Measurements from ENCODE around the gene CYFIP1. TPM values are rescaled to one million over a fixed set of nuclear protein-coding genes. Genes with fewer than 3 reads are reported as not detected.

CYFIP1 gene
- total RNA-seq, 1 experiment from 2014 or later = 84.2 TPM

DNA sequence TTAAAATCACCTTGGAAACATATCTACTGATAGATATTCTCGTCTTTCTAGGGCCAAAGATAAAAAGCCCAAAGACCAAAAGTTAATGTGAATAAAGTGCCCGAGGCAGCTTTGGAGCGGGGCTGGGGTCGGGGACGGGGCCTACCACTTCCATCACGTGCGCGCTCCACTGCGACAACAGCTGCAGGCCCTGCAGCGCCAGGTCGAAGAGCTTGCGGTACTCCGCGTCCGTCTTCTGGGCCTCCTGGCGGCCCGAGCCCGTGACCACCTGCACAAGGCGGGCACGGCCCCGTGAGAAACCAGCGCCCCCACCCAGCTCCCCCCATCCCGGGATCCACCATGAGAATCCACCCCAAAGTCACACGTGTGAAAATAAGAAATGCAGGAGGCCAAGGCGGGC, 52.4 kb downstream of the CYFIP1 start:
- DNase-seq = peak; percentile 41
- no peak overlapping the region for H3K4me3 ChIP-seq (ENCODE audit: insufficient read depth, low read depth, low read length)
- H3K36me3 ChIP-seq (replicated peaks; ENCODE audit: control insufficient read depth, insufficient read depth, low read length) = peaks cover 9% of the 10 kb centered on the region
- H3K27me3 ChIP-seq (ENCODE audit: control insufficient read depth, insufficient read depth, low read length) = no peaks in the 10 kb centered on the region

DNA sequence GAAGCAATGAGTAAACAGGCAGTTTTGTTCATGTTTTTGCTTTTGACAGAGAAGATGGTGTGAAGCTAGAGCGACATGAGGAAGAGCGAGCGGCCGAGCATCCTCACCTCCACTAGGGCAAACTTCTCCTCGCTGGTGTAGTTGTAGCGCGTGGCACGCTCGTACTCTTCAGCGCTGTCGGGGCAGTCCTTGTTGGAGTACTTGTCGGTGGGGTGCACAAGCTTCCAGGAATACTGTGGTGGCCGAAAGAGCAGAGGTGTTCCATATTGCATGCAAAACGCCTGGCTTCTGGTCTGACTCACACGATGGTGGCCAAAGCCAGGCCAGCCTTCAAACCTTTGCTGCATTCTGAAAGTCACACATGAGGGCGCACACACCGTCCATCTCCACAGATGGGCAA, 54.3 kb downstream of the CYFIP1 start:
- Histone ChIP-seq H3K4me3 (ENCODE audit: insufficient read depth, low read depth, low read length) (no peak overlapping the region), H3K27me3 (ENCODE audit: control insufficient read depth, insufficient read depth, low read length) (no peaks in the 10 kb centered on the region), H3K36me3 (replicated peaks; ENCODE audit: control insufficient read depth, insufficient read depth, low read length) (peaks cover 6% of the 10 kb centered on the region)
- DNase-seq = no peak

DNA sequence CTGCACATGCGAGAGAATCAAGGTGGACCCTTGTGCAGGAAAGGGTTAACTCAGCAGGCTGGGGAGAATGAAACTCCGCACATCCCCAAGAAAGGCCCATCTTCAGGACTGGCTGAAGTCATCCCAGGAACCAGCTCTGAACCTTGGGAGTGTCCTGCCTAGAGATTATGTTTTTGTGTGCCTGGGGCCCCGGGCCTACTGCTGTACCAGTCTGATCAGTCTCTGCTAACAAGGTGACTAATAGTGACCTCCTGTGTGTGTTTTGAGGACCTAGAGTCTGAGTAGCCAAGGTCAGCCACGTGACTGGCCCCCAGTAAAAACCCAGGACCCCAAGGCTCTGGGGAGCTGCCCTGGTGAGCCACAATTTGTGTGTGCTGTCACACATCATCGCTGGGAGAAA, 58.2 kb downstream of the CYFIP1 start:
- DNase-seq = no peak
- H3K4me3 ChIP-seq (ENCODE audit: insufficient read depth, low read depth, low read length) = no peak overlapping the region
- no peaks in the 10 kb centered on the region for H3K27me3 ChIP-seq (ENCODE audit: control insufficient read depth, insufficient read depth, low read length)
- peaks cover 7% of the 10 kb centered on the region for H3K36me3 ChIP-seq (replicated peaks; ENCODE audit: control insufficient read depth, insufficient read depth, low read length)

DNA sequence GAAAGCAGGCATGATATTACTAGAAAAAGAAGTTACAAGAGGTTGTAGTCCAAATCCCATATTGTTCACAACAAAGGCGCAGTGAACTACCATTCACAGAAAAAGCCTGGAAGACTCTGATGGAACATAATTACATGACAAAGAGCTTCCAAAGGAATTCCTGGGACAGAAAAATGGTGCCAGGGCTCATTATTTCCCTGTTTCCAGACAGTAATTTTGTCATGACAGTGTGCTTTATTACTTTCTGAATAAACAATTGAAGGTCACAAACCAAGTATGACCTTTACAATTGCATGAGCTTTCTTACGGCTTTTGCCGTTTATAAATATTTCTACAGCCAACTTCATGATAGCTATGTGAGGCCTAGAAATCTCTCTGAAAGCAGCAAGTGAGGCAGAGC, 61.0 kb downstream of the CYFIP1 start:
- H3K36me3 ChIP-seq (replicated peaks; ENCODE audit: control insufficient read depth, insufficient read depth, low read length) = peaks cover 3% of the 10 kb centered on the region
- H3K27me3 ChIP-seq (ENCODE audit: control insufficient read depth, insufficient read depth, low read length) = no peaks in the 10 kb centered on the region
- DNase-seq = no peak
- no peak overlapping the region for H3K4me3 ChIP-seq (ENCODE audit: insufficient read depth, low read depth, low read length)

DNA sequence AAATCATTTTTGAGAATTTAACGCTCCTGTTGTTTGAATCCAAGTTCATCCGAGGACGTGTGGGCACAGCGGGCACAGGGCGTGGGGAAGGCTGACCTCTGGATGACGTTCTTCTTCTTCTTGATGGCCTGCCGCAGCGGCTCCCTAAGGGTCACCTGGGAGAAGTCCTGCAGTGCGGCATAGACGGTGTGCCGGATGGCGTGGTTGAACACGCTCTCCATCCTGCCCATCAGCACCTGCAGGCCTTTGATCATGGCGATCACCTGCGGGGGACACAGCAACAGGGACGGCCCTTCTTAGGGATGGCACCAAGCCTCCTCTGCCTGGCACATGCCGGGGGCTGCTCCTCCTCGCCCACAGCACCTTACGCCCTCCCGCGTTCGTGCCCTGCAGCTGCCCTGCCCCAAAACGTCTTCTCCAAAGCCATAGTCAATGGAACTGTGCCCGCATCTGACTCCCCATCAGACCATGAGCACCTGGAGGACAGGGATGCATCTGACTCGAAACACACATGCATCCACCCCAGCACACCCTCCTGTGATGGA, 61.5 kb downstream of the CYFIP1 start:
- peaks cover 5% of the 10 kb centered on the region for H3K36me3 ChIP-seq (replicated peaks; ENCODE audit: control insufficient read depth, insufficient read depth, low read length)
- DNase-seq = no peak
- no peaks in the 10 kb centered on the region for H3K27me3 ChIP-seq (ENCODE audit: control insufficient read depth, insufficient read depth, low read length)

DNA sequence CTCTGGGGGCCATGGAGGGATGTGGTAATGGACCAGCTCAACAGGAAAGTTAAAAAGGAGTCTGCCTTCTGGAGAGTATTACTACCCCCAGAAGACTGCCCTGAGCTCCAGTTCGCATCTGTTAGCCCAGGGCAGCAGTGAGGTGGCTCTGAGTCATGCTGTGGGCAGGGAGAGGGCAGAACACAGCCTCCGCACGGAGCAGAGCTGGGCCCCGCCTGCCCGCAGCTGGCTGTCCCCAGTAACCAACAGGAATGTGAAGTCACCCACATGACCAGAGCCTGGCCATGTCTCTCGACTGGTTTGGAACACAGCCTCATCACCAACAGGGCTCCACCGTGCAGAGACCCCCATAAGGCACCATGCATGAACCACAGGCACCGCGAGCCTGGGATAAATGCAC, 62.1 kb downstream of the CYFIP1 start:
- DNase-seq = no peak

More for the DNA sequence above, 61.5 kb downstream of the CYFIP1 start:
- H3K4me3 ChIP-seq (ENCODE audit: insufficient read depth, low read depth, low read length) = no peak overlapping the region

DNA sequence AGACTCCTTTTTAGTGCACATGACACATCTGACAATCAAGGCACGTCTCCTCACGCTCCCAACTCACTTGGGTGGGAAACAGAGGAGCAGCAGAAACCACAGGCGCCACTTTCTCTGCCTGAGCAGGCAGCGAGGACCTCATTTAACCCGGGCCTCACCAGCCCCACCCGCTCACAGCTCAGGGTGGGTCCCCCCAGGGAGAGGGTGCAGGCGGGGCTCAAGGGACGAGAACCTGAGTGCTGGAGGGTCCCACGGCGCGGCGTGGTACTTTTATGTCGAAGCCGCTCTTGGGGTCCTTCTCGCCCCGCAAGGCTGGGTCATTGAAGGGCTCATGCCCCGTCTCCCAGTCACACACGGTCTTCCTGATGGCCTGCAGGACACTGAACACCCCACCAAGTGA, 62.6 kb downstream of the CYFIP1 start:
- no peaks in the 10 kb centered on the region for H3K27me3 ChIP-seq (ENCODE audit: control insufficient read depth, insufficient read depth, low read length)
- H3K4me3 ChIP-seq (ENCODE audit: insufficient read depth, low read depth, low read length) = no peak overlapping the region
- H3K36me3 ChIP-seq (replicated peaks; ENCODE audit: control insufficient read depth, insufficient read depth, low read length) = peaks cover 3% of the 10 kb centered on the region
- DNase-seq = no peak

More for the DNA sequence above, 62.1 kb downstream of the CYFIP1 start:
- Histone ChIP-seq H3K27me3 (ENCODE audit: control insufficient read depth, insufficient read depth, low read length) (no peaks in the 10 kb centered on the region), H3K36me3 (replicated peaks; ENCODE audit: control insufficient read depth, insufficient read depth, low read length) (peaks cover 3% of the 10 kb centered on the region), H3K4me3 (ENCODE audit: insufficient read depth, low read depth, low read length) (no peak overlapping the region)

DNA sequence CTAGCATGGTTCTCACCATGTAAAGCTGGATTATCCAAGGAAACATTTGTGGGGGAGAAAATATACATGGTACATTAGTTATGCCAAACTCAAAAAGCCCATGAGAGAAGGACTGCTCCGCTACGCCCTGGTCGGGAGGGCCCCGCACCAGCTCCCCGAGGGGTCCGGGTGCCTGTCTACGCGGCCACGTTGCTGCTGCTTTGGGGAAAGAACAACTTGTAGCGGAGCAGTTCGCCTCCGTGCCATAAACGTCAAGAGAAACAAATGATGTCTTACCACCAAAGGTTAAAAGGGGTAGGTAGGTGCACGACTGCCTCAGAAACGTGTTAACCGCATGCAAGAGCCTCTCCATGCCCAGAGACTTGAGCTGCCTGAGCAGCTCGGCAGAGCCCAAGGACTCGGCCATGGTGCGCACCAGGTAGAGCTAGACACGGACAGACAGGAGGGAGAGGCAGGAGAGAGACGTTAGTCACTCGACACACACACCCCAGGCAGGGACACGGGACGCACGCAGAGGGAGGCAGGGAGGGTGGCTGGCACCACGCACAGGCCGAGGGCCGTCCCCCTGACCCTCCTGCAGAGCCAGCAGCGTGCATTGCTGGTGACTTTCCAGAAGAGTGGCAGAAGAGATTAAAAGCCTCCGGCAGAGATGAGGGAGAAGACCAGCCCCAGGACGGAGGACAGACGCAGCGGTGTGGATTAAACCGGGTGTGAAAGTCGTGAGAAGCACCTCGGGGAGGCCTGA, 63.4 kb downstream of the CYFIP1 start:
- Histone ChIP-seq H3K27me3 (ENCODE audit: control insufficient read depth, insufficient read depth, low read length) (no peaks in the 10 kb centered on the region), H3K4me3 (ENCODE audit: insufficient read depth, low read depth, low read length) (no peak overlapping the region), H3K36me3 (replicated peaks; ENCODE audit: control insufficient read depth, insufficient read depth, low read length) (peaks cover 3% of the 10 kb centered on the region)
- DNase-seq = no peak

DNA sequence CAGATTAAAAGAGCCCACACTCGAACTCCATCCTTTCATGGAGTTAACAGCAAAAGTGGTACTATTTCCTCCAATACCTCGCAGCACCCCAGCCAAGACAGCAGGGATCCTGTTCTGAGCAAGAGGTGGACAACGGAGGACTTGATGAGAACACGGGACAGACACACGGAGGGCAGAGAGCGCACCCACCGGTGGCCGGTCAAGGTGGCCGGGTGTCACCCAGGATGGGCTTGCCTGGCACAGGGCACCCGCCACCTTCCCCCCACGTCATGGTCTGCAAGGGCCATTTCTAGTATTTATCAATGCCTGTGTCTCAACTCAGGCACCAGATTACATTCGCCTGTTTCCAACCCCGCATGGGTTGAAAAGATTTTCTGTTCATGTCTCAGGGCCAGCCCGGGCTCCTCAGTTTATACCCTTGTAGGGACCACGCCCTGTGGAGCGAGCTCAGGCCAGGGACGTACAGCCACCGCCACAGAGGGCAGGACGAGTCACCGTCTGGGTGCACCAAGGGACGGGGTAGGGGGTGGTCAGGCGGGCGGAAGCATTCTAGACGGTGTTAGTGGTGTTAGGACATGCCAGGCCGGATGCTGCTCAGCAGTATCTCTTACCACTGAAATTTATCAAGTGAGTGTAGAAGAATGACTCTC, 64.2 kb downstream of the CYFIP1 start:
- no peak for DNase-seq
- Histone ChIP-seq H3K27me3 (ENCODE audit: control insufficient read depth, insufficient read depth, low read length) (no peaks in the 10 kb centered on the region), H3K4me3 (ENCODE audit: insufficient read depth, low read depth, low read length) (no peak overlapping the region), H3K36me3 (replicated peaks; ENCODE audit: control insufficient read depth, insufficient read depth, low read length) (peaks cover 9% of the 10 kb centered on the region)

DNA sequence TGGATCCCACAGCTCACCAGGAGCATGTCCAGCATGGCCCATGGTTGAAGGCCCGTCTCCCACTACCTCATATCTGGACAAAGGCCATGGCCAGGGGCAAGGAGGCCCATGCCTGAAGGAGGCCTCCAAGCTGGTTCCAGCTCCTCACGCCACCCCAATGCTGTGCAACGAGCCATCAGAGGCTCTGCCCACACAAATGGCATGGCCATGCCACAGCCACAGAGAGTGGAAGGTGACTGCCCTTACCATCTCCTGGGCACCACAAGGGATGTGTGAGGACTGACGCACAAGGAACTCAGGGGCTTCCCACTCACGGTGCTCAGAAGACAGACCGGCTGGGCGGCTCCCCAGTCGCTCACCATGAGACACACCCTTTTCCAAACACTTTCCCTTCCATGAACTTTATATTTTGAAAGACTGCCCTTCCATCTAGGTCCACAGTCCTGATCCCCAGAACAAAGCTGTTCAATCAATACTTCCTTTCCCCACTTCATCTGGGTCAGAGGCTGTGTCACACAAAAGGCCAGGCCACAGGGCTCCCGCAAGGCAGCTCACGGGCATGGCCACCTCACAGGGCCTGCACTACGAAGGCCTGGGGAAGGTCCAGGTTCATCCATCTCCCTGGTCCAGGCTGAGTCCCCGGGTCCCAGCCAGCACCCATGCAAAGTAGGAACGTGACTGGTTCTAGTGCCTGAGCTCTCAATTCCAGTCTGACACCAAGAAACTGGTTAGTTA, 66.4 kb downstream of the CYFIP1 start:
- no peaks in the 10 kb centered on the region for H3K27me3 ChIP-seq (ENCODE audit: control insufficient read depth, insufficient read depth, low read length)
- H3K4me3 ChIP-seq (ENCODE audit: insufficient read depth, low read depth, low read length) = no peak overlapping the region
- no peak for DNase-seq
- H3K36me3 ChIP-seq (replicated peaks; ENCODE audit: control insufficient read depth, insufficient read depth, low read length) = peaks cover 13% of the 10 kb centered on the region

DNA sequence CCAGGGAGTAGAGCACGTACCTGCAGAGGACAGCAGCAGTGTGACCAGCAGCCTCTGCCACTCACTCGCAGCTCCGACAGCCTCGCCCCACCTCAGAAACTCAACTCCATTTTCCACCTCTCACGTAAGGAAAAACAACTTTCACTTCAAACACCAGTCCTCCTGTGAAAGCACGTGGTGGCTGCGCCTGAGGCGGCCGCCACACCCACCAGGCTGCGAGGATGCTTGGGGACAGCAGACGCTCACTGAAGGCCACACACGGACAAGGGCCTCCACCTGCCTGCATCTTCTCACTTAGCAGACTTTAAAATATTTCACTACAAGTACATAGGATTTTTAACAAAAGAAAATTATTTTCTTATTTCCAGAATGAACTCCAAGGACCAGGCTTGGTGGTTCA, 67.9 kb downstream of the CYFIP1 start:
- Histone ChIP-seq H3K27me3 (ENCODE audit: control insufficient read depth, insufficient read depth, low read length) (no peaks in the 10 kb centered on the region), H3K36me3 (replicated peaks; ENCODE audit: control insufficient read depth, insufficient read depth, low read length) (peaks cover 13% of the 10 kb centered on the region), H3K4me3 (ENCODE audit: insufficient read depth, low read depth, low read length) (no peak overlapping the region)
- no peak for DNase-seq

DNA sequence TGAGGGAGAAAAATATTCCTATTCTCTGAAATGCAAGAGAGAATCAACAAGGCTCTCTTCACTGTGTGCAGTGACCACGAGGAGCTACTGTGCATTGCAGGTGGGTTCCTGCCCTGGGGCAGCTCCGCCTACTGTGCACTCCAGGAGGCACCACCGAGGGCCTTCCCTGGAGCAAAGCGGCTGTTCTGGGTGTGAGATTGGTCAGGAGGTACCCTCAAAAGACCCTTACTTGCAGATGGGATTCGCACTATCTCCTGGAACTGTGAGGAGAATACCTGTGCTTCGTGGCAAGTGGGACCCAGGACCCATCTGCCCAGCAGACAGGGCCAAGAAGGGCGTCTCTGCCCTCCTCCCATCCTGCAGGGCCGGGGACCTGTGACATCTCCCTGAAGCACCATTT, 68.9 kb downstream of the CYFIP1 start:
- no peak for DNase-seq
- no peaks in the 10 kb centered on the region for H3K27me3 ChIP-seq (ENCODE audit: control insufficient read depth, insufficient read depth, low read length)
- no peak overlapping the region for H3K4me3 ChIP-seq (ENCODE audit: insufficient read depth, low read depth, low read length)
- H3K36me3 ChIP-seq (replicated peaks; ENCODE audit: control insufficient read depth, insufficient read depth, low read length) = peaks cover 11% of the 10 kb centered on the region

DNA sequence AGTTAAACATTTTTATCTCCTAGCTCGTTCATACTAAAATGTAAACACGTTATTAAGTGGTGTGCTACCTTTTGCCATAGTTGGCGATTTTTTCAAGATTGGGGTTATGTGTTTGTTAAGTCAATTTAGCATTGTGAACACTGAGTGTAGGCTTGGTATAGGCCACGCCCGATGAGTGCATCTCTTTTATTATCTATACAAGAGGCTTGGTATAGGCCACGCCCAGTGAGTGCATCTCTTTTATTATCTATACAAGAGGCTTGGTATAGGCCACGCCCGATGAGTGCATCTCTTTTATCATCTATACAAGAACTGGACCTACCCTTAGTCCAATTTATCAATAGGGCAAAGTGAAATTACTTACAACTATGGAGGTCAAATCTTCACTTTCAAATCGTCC, 71.3 kb downstream of the CYFIP1 start:
- Histone ChIP-seq H3K36me3 (replicated peaks; ENCODE audit: control insufficient read depth, insufficient read depth, low read length) (peaks cover 11% of the 10 kb centered on the region), H3K27me3 (ENCODE audit: control insufficient read depth, insufficient read depth, low read length) (no peaks in the 10 kb centered on the region), H3K4me3 (ENCODE audit: insufficient read depth, low read depth, low read length) (no peak overlapping the region)
- no peak for DNase-seq

DNA sequence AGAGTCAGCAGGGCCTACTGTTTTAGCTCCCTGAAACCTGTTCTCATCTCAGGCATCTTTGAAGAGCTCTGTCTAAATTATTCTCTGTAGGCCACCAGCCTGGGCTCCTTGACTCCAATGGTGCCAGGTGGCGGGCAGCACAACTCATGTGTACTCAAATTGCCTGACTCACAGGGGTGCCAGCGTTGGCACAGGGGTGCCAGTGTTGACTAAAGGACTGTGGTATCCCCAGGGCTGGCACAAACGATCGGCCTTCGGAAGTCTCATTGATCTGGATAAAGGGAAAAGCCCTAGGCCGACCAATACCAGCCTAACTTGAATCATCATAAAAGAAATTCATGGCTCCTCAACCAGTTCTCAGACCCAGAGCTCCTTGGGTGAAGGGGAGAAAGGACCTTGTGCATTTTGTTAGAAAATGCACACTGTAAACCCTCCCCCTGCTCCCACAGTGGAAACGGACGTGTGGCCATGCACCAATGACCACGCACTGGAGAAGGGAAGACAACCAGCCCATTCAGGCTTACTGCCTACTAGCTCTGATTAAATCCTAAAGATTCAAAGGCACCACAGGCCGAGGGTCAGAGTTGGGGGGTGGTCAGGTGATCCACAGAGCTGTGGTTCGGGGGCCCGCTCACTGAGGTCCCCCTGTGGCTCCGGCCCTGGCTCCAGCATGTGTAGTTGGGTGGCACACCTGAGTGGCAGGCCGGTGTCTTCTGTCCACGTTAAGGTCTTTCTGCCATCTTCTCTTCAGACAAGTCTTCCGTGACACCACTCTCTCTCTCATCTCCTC, 72.8 kb downstream of the CYFIP1 start:
- Histone ChIP-seq H3K27me3 (ENCODE audit: control insufficient read depth, insufficient read depth, low read length) (no peaks in the 10 kb centered on the region), H3K4me3 (ENCODE audit: insufficient read depth, low read depth, low read length) (no peak overlapping the region), H3K36me3 (replicated peaks; ENCODE audit: control insufficient read depth, insufficient read depth, low read length) (peaks cover 14% of the 10 kb centered on the region)
- DNase-seq = no peak
